ENCODE measurements around the gene CLDN3. TPM values are rescaled to one million over a fixed set of nuclear protein-coding genes. Genes with fewer than 3 reads are reported as not detected.

Gene CLDN3
- total RNA-seq, 1 experiment from 2014 or later: 21.0 TPM

- H3K4me1 Mint-ChIP-seq (ENCODE audit: low read depth, unreplicated experiment): peaks cover 40% of the 10 kb centered on the region
- H3K9me3 Mint-ChIP-seq (ENCODE audit: unreplicated experiment): no peaks in the 10 kb centered on the region
- peak overlapping the region; percentile 49 for H3K27ac Mint-ChIP-seq (ENCODE audit: unreplicated experiment)
- peaks cover 31% of the 10 kb centered on the region for H3K36me3 Mint-ChIP-seq (ENCODE audit: insufficient read depth, unreplicated experiment)
- DNase-seq: no peak
- intact Hi-C loops (cut with micrococcal nuclease; ENCODE audit: unreplicated experiment): no loop called here
- TF ChIP-seq, protein P1, sequence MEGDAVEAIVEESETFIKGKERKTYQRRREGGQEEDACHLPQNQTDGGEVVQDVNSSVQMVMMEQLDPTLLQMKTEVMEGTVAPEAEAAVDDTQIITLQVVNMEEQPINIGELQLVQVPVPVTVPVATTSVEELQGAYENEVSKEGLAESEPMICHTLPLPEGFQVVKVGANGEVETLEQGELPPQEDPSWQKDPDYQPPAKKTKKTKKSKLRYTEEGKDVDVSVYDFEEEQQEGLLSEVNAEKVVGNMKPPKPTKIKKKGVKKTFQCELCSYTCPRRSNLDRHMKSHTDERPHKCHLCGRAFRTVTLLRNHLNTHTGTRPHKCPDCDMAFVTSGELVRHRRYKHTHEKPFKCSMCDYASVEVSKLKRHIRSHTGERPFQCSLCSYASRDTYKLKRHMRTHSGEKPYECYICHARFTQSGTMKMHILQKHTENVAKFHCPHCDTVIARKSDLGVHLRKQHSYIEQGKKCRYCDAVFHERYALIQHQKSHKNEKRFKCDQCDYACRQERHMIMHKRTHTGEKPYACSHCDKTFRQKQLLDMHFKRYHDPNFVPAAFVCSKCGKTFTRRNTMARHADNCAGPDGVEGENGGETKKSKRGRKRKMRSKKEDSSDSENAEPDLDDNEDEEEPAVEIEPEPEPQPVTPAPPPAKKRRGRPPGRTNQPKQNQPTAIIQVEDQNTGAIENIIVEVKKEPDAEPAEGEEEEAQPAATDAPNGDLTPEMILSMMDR (IDR thresholded peaks at IDR 0.05; ENCODE audit: insufficient read depth in 1 of 2, low read depth in 1 of 2, low read length in 1 of 2, severe bottlenecking in 1 of 2, unreplicated experiment in 1 of 2): no peak
- H3K4me3 Mint-ChIP-seq (ENCODE audit: unreplicated experiment): no peak overlapping the region
- H3K36me3 ChIP-seq (ENCODE audit: control insufficient read depth, insufficient read depth, low read length): no peaks in the 10 kb centered on the region
- ChIA-PET CTCF (no interaction called here), POLR2A (interaction anchor here (1.2 kb wide), 1 partner anchor 87 kb away, joined by 3 read pairs; no protein-coding TSS in a partner anchor)
- no peaks in the 10 kb centered on the region for H3K27me3 ChIP-seq (replicated peaks; ENCODE audit: control insufficient read depth, insufficient read depth, low read length)
- no peaks in the 10 kb centered on the region for H3K27me3 Mint-ChIP-seq (ENCODE audit: insufficient read depth, unreplicated experiment)
- H3K4me1 ChIP-seq: peaks cover 21% of the 10 kb centered on the region
- BruUV-seq (replicated peaks): no TSS peak
- H3K9me3 ChIP-seq: no peaks in the 10 kb centered on the region
- H3K4me3 ChIP-seq (ENCODE audit: low read depth, low read length): no peak overlapping the region
These were observed 23.7 kb downstream of the CLDN3 start for GRCh38 chr7:73746378-73746777.

DNA sequence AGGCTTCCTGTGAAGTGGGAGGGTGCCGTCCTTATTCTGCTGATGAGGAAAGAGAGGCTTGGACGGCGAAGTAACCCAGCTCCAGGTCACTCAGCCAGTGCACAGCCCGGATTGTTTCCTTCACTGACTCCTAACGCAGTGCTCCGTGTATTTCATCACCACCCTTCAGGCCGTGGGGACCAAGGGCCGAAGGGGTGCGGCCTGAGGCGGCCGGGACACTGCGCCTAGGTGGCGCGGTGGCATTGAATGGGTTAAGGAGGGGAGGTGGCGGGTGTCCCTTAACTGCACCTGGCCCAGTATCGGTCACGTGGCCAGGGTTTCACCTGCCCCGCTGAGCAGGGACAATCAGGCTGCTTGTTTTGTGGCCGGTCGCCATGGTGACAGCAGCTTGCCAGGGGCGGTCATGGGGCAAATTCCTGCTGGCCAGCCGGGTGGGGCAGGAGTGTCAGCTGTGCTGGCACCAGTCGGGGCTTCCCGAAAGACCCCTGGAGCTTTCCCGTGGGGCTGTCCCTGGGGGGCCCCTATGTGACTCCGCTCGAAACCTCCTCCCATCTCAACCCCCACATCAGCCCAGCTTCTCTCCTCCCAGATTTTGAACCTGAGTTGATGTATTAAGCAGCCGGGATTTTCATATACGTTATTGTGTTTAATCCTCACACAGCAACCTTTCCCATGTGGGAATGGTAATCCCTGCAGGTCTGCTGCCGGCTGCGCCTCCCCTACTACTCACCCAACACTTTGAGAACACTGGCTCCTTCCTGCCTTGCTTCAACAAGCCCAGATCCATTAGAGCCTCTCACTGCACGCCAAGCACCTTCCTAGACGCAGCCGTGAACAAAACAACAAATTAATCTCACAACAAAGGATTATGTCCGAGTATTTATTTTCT, 27.1 kb downstream of the CLDN3 start:
- TSS peak; percentile 20 for BruUV-seq (replicated peaks)
- POLR2A ChIA-PET: interaction anchor here (0.5 to 6.5 kb wide), 13 partner anchors 9 to 517 kb away, joined by 3 to 127 read pairs (median 4); partner anchors contain the start of genes CLDN3, CLDN4 and METTL27
- TF ChIP-seq, protein P1 (IDR thresholded peaks at IDR 0.05; ENCODE audit: insufficient read depth in 1 of 2, low read depth in 1 of 2, low read length in 1 of 2, severe bottlenecking in 1 of 2, unreplicated experiment in 1 of 2): peak in 1 of 2 experiments; percentile 5
- H3K9me3 Mint-ChIP-seq (ENCODE audit: unreplicated experiment): no peaks in the 10 kb centered on the region
- Histone ChIP-seq H3K36me3 (ENCODE audit: control insufficient read depth, insufficient read depth, low read length) (no peaks in the 10 kb centered on the region), H3K27me3 (replicated peaks; ENCODE audit: control insufficient read depth, insufficient read depth, low read length) (no peaks in the 10 kb centered on the region), H3K4me1 (peaks cover 38% of the 10 kb centered on the region), H3K4me3 (ENCODE audit: low read depth, low read length) (peak overlapping the region; percentile 34), H3K9me3 (no peaks in the 10 kb centered on the region)
- peaks cover 31% of the 10 kb centered on the region for H3K4me1 Mint-ChIP-seq (ENCODE audit: low read depth, unreplicated experiment)
- CTCF ChIA-PET: interaction anchor here (1.1 to 1.2 kb wide), 3 partner anchors 8 to 86 kb away, joined by 3 to 5 read pairs (median 3); partner anchors contain the start of gene CLDN3
- intact Hi-C loops (cut with micrococcal nuclease; ENCODE audit: unreplicated experiment): loop anchor here (1.0 kb wide), 4 partner anchors 27 to 89 kb away; partner anchors contain the start of gene CLDN3
- H3K4me3 Mint-ChIP-seq (ENCODE audit: unreplicated experiment): peak overlapping the region; percentile 70
- H3K27me3 Mint-ChIP-seq (ENCODE audit: insufficient read depth, unreplicated experiment): no peaks in the 10 kb centered on the region
- H3K27ac Mint-ChIP-seq (ENCODE audit: unreplicated experiment): peak overlapping the region; percentile 100
- peak; percentile 100 for DNase-seq
- peaks cover 54% of the 10 kb centered on the region for H3K36me3 Mint-ChIP-seq (ENCODE audit: insufficient read depth, unreplicated experiment)

- CTCF ChIA-PET: interaction anchor here (1.1 kb wide), 2 partner anchors 28 to 87 kb away, joined by 3 to 5 read pairs; partner anchors contain the start of gene CLDN3
- Histone ChIP-seq H3K36me3 (ENCODE audit: control insufficient read depth, insufficient read depth, low read length) (peaks cover 1% of the 10 kb centered on the region), H3K4me3 (ENCODE audit: low read depth, low read length) (peak overlapping the region; percentile 34), H3K9me3 (no peaks in the 10 kb centered on the region), H3K27me3 (replicated peaks; ENCODE audit: control insufficient read depth, insufficient read depth, low read length) (no peaks in the 10 kb centered on the region), H3K4me1 (peaks cover 44% of the 10 kb centered on the region)
- H3K9me3 Mint-ChIP-seq (ENCODE audit: unreplicated experiment): no peaks in the 10 kb centered on the region
- H3K27ac Mint-ChIP-seq (ENCODE audit: unreplicated experiment): peak overlapping the region; percentile 100
- TF ChIP-seq, protein P1 (IDR thresholded peaks at IDR 0.05; ENCODE audit: insufficient read depth in 1 of 2, low read depth in 1 of 2, low read length in 1 of 2, severe bottlenecking in 1 of 2, unreplicated experiment in 1 of 2): peak in 1 of 2 experiments; percentile 18
- POLR2A ChIA-PET: interaction anchor here (0.5 to 6.5 kb wide), 13 partner anchors 8 to 186 kb away, joined by 3 to 127 read pairs (median 4); partner anchors contain the start of genes CLDN3, CLDN4 and METTL27
- intact Hi-C loops (cut with micrococcal nuclease; ENCODE audit: unreplicated experiment): no loop called here
- H3K36me3 Mint-ChIP-seq (ENCODE audit: insufficient read depth, unreplicated experiment): peaks cover 54% of the 10 kb centered on the region
- peak overlapping the region; percentile 70 for H3K4me3 Mint-ChIP-seq (ENCODE audit: unreplicated experiment)
- peaks cover 31% of the 10 kb centered on the region for H3K4me1 Mint-ChIP-seq (ENCODE audit: low read depth, unreplicated experiment)
- no peaks in the 10 kb centered on the region for H3K27me3 Mint-ChIP-seq (ENCODE audit: insufficient read depth, unreplicated experiment)
- BruUV-seq (replicated peaks): no TSS peak
- peak; percentile 95 to 98 for DNase-seq
These were observed 27.7 kb downstream of the CLDN3 start for GRCh38 chr7:73742338-73742752.
